K562 (cell line): ENCODE data around the gene CNGA1. TPM values are rescaled to one million over a fixed set of nuclear protein-coding genes. Genes with fewer than 3 reads are reported as not detected.

Experiments
- CBFA2T3 ChIP-seq: fragments of 450-650 bp; IDR thresholded peaks from 2 replicates; pipeline ENCODE4 v1.6.1; 2017
- ELF1 ChIP-seq: fragments of 200-800 bp; sonication (Bioruptor generic); IDR thresholded peaks from 2 replicates; pipeline ENCODE4 v1.6.1; 2016; ENCODE audit warnings: missing genetic modification characterization, missing compliant biosample characterization
- FOXA3 ChIP-seq, 2 experiments: fragments of 450-650 bp in 1 of 2; sonication (generic) in 1 of 2; formaldehyde crosslinking; IDR thresholded peaks in 1 of 2; conservative IDR thresholded peaks in 1 of 2; 2 replicates each; pipeline versions ENCODE4 v1.4.0 to v1.8.0; 2020 to 2022; ENCODE audit warnings: mild to moderate bottlenecking in 2 of 2, missing genetic modification reagents in 1 of 2
- GTF2F1 ChIP-seq: IDR thresholded peaks from 2 replicates; pipeline ENCODE4 v1.6.1; 2011; ENCODE audit warnings: low read depth, low read length, improper control_type of control experiment
- HNRNPH1 ChIP-seq: fragments of 200-400 bp; formaldehyde crosslinking; optimal IDR thresholded peaks from 2 replicates; pipeline ENCODE3; 2017; ENCODE audit warnings: low read depth, mild to moderate bottlenecking, low read length, moderate library complexity
- ILK ChIP-seq: fragments of 450-650 bp; IDR thresholded peaks from 2 replicates; pipeline ENCODE4 v1.6.1; 2016; ENCODE audit warnings: missing genetic modification characterization, low read depth, mild to moderate bottlenecking, missing compliant biosample characterization, moderate library complexity, borderline replicate concordance
- LCOR ChIP-seq: sonication (generic); formaldehyde crosslinking; IDR thresholded peaks from 2 replicates; pipeline ENCODE4 v1.8.0; 2022; ENCODE audit warnings: mild to moderate bottlenecking, missing genetic modification reagents
- MCM7 ChIP-seq, 2 experiments: fragments of 450-650 bp; IDR thresholded peaks; 2 replicates each; pipeline ENCODE4 v1.6.1; 2016 to 2018
- RBM15 ChIP-seq: fragments of 200-400 bp; formaldehyde crosslinking; IDR thresholded peaks from 2 replicates; pipeline ENCODE4 v1.6.1; 2018; ENCODE audit warnings: mild to moderate bottlenecking, low read length, moderate library complexity; ENCODE audit not compliant: insufficient read depth
- RBM22 ChIP-seq: fragments of 200-400 bp; formaldehyde crosslinking; IDR thresholded peaks from 2 replicates; pipeline ENCODE4 v1.6.1; 2018; ENCODE audit warnings: low read length, low read depth; ENCODE audit not compliant: poor library complexity, severe bottlenecking
- SAP30 ChIP-seq: fragments of 200-600 bp; sonication (generic); IDR thresholded peaks from 2 replicates; pipeline ENCODE4 v1.6.1; 2012; ENCODE audit warnings: borderline replicate concordance, low read depth, mild to moderate bottlenecking, moderate library complexity, low read length, control low read depth, inconsistent platforms; ENCODE audit not compliant: insufficient read depth, poor library complexity, severe bottlenecking
- TEAD1 ChIP-seq, 2 experiments: fragments of 450-650 bp in 1 of 2; sonication (generic) in 1 of 2; formaldehyde crosslinking; IDR thresholded peaks; 2 replicates each; pipeline versions ENCODE4 v1.4.0 to v1.8.0; 2020 to 2022; ENCODE audit warnings: mild to moderate bottlenecking in 2 of 2, missing genetic modification reagents in 1 of 2
- U2AF1 ChIP-seq: fragments of 200-400 bp; formaldehyde crosslinking; optimal IDR thresholded peaks from 2 replicates; pipeline ENCODE3; 2017; ENCODE audit warnings: mild to moderate bottlenecking, low read depth, low read length, moderate library complexity
- polyA plus RNA-seq, 8 experiments: library from polyadenylated mRNA; depleted of rRNA in 4 of 8; stranded (reverse) in 5 of 8; unstranded in 3 of 8; fragments of >200 nt; fragmentation: Nextera tagmentation in 2 of 8; fragmentation: Illumina TruSeq in 1 of 8; extraction: Ambion mirVana in 2 of 8; extraction: Trizol in 1 of 8; gene quantifications; 2 replicates each; pipeline versions ENCODE4 v1.2.1 to v1.2.3, GENCODE V29; 2011 to 2014; ENCODE audit warnings: inconsistent platforms in 1 of 8, missing spikeins in 1 of 8
- total RNA-seq, 7 experiments: library from RNA; depleted of rRNA in 6 of 7; stranded (reverse); fragments of >200 nt in 6 of 7; fragmentation: Illumina TruSeq in 2 of 7; extraction: Trizol in 2 of 7; gene quantifications; 2 replicates each; pipeline versions ENCODE4 v1.2.1 to v1.2.3, GENCODE V29; 2011 to 2021; ENCODE audit warnings: low replicate concordance in 1 of 7
- TF ChIP-seq, protein P1 (sequence below): sonication (generic); formaldehyde crosslinking; IDR thresholded peaks from 2 replicates; pipeline ENCODE4 v1.9.0; 2022; ENCODE audit warnings: mild to moderate bottlenecking, missing genetic modification reagents
- TF ChIP-seq, protein P2 (sequence below): sonication (generic); formaldehyde crosslinking; IDR thresholded peaks from 2 replicates; pipeline ENCODE4 v1.8.0; 2022; ENCODE audit warnings: missing genetic modification reagents, mild to moderate bottlenecking, borderline replicate concordance
- TF ChIP-seq, protein P3 (sequence below), 2 experiments: fragments of 450-650 bp in 1 of 2; sonication (generic) in 1 of 2; formaldehyde crosslinking in 1 of 2; IDR thresholded peaks; 2 replicates each; pipeline versions ENCODE4 v1.7.1 to v1.9.0; 2016 to 2022; ENCODE audit warnings: inconsistent platforms in 1 of 2, mild to moderate bottlenecking in 1 of 2, missing genetic modification reagents in 1 of 2

The CNGA1 gene
- total and polyA plus RNA-seq, 9 of the 15 experiments (the other 6 are each of a cell fraction or from before 2014, with no cell fraction given), result 0.03 to 0.29 (median 0.04) TPM; not detected in 5

DNA sequence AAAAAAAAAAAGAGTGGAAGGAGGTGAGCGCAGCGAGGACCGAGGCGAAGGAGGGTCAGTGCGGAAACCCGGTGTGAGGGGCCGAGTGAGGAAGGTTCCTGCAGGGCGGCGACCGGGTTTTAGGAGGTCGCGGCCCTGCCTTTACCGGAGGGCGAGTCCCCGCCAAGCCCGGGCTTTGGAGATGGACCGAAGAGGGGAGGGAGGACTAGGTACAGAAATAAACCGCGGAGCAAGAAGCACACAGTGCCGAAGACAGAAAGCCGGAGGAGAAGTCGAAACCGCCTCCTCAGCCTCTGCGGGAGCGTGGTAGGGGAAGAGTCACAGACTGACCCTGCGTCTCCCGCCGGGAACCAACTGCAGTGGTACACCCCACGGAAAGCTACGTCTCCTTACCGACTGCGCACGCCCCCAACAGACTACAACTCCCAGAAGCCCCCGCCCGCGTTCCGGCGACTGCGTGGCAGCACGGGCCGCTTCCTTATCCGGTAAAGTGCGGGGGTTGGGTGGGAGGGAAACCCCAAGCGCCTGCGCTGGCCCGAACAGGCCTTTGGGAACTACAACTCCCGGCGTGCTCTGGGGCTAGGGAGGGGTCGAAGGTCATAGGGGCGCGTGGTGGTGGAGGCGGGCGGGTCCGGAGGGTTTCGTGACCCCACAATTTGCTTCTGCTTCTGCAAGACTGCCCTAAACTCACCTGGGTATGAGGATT, 102.1 kb downstream of the CNGA1 start, which contains the start of gene NFXL1 (continued):
- TF ChIP-seq RBM22 (no peak), HNRNPH1 (no peak), GTF2F1 (peak; percentile 34; the same call in 1 of the 2 replicates), U2AF1 (no peak), CBFA2T3 (no peak), RBM15 (no peak), SAP30 (peak; percentile 37), ILK (tag) (no peak), MCM7 (IDR thresholded peaks at IDR 0.05) (no peak), TEAD1 (CRISPR knock-in tag; IDR thresholded peaks at IDR 0.05) (peak in 1 of 2 experiments; percentile 9; a peak in 1 of 4 replicates), LCOR (CRISPR knock-in tag) (no peak), ELF1 (tag) (peak; percentile 88), FOXA3 (CRISPR knock-in tag; conservative IDR thresholded peaks at IDR 0.05 in 1 of 2, IDR thresholded peaks at IDR 0.05 in 1 of 2) (no peak)
- TF ChIP-seq, protein P1, sequence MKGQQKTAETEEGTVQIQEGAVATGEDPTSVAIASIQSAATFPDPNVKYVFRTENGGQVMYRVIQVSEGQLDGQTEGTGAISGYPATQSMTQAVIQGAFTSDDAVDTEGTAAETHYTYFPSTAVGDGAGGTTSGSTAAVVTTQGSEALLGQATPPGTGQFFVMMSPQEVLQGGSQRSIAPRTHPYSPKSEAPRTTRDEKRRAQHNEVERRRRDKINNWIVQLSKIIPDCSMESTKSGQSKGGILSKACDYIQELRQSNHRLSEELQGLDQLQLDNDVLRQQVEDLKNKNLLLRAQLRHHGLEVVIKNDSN (CRISPR knock-in tag), result peak; percentile 63; the same call in 1 of the 2 replicates
- TF ChIP-seq, protein P2, sequence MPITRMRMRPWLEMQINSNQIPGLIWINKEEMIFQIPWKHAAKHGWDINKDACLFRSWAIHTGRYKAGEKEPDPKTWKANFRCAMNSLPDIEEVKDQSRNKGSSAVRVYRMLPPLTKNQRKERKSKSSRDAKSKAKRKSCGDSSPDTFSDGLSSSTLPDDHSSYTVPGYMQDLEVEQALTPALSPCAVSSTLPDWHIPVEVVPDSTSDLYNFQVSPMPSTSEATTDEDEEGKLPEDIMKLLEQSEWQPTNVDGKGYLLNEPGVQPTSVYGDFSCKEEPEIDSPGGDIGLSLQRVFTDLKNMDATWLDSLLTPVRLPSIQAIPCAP (CRISPR knock-in tag), result no peak
- TF ChIP-seq, protein P3, sequence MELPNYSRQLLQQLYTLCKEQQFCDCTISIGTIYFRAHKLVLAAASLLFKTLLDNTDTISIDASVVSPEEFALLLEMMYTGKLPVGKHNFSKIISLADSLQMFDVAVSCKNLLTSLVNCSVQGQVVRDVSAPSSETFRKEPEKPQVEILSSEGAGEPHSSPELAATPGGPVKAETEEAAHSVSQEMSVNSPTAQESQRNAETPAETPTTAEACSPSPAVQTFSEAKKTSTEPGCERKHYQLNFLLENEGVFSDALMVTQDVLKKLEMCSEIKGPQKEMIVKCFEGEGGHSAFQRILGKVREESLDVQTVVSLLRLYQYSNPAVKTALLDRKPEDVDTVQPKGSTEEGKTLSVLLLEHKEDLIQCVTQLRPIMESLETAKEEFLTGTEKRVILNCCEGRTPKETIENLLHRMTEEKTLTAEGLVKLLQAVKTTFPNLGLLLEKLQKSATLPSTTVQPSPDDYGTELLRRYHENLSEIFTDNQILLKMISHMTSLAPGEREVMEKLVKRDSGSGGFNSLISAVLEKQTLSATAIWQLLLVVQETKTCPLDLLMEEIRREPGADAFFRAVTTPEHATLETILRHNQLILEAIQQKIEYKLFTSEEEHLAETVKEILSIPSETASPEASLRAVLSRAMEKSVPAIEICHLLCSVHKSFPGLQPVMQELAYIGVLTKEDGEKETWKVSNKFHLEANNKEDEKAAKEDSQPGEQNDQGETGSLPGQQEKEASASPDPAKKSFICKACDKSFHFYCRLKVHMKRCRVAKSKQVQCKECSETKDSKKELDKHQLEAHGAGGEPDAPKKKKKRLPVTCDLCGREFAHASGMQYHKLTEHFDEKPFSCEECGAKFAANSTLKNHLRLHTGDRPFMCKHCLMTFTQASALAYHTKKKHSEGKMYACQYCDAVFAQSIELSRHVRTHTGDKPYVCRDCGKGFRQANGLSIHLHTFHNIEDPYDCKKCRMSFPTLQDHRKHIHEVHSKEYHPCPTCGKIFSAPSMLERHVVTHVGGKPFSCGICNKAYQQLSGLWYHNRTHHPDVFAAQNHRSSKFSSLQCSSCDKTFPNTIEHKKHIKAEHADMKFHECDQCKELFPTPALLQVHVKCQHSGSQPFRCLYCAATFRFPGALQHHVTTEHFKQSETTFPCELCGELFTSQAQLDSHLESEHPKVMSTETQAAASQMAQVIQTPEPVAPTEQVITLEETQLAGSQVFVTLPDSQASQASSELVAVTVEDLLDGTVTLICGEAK (IDR thresholded peaks at IDR 0.05), result peak; percentile 93
- TF ChIP-seq, protein P3 (CRISPR knock-in tag; IDR thresholded peaks at IDR 0.05), result no peak
